ENCODE data around the gene GCNA.
"Not testable (repeated sequence)": the region's sequence is repeated elsewhere in the genome, so short reads cannot be mapped to it uniquely, and the experiment has no call there.

Gene GCNA

DNA sequence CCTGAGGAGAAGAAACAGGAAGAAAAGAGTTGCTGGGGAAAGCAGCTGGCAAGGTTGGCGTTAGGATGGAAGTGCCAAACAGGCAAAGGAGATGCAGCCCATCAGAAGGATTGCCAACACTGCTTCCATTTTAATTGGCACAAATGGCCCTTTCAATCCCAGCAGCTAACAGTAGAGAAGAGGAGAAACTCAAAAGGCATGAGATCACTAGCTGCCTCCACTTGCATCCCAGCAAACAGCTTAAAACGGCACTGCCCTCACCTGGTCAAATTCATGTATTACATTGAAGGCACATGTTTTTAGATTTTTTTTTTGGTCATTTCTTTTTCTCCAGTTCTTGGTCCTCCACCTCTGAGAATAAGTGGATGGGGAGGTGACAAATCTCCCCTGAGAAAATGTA is 74.2 kb downstream of the GCNA start:
- no peak for DNase-seq

DNA sequence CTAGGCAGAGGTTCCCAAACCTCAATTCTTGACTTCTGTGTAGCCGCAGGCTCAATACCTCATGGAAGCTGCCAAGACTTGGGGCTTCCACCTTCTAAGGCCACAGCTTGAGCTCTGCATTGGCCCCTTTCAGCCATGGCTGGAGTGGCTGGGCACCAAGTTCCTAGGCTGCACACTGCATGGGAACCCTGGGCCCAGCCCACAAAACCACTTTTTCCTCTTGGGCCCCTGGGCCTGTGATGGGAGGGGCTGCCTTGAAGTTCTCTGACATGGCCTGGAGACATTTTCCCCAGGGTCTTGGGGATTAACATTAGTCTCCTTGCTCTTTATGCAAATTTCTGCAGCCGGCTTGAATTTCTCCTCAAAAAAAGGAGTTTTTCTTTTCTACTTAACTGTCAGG is 75.1 kb downstream of the GCNA start:
- no peak for DNase-seq

GRCh38 chrX:71657267-71657666 is 79.0 kb downstream of the GCNA start:
- no peak for DNase-seq

GRCh38 chrX:71659342-71659741 is 81.1 kb downstream of the GCNA start:
- DNase-seq = no peak

DNA sequence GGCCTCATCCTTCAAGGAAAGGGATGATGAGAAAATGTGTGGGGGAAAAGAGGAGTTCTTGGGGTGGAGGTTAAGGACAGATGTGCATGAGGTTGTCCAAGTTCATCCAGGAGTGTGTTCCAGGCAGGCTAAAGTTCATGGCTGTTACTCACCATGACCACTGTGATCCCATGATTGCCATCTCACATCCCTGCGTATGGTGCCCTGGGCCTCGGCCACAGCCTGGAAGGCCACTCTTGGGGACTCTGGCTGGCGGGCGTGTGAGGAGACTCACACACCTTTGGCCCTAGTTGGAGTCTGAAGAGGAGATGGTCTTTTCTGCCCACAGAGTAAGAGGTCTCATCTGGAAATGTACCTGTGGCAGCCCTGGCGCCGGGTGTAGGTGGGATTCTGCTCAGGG is 81.7 kb downstream of the GCNA start:
- no peak for DNase-seq

GRCh38 chrX:71660562-71661416 is 82.6 kb downstream of the GCNA start:
- no peak for DNase-seq

DNA sequence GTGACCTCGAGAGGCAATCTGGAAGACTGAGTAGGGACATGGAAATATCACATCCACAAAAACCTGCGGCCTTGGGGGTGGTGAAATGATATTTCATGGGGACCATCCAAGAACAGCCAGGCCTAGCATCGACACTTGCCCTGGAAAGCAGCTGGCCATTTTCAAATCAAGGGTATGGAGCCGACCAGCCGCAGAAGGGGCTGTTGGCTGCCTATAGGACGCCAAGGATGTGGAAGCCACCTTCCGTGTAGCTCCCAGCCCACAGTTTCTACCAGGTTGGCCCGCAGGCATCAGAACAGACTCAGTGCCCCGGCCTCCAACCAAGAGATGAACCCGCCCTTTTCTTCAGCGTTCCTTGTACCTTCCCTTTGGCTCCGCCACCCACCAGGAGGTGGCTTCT is 83.7 kb downstream of the GCNA start:
- DNase-seq = no peak

GRCh38 chrX:71662654-71663053 is 84.4 kb downstream of the GCNA start:
- not testable (repeated sequence) for DNase-seq
